CD1c-positive myeloid dendritic cell (primary cell): ENCODE measurements around the gene SEMA3B.
"Not testable (repeated sequence)": the region's sequence is repeated elsewhere in the genome, so short reads cannot be mapped to it uniquely, and the experiment has no call there.

ENCODE experiments used
- DNase-seq: peaks from one replicate; pipeline ENCODE4 v3.0.0-alpha.2; 2016; ENCODE audit errors: extremely low spot score

The SEMA3B gene

GRCh38 chr3:50272911-50273688, 4.2 kb downstream of the SEMA3B start:
- DNase-seq = peak; percentile 95

DNA sequence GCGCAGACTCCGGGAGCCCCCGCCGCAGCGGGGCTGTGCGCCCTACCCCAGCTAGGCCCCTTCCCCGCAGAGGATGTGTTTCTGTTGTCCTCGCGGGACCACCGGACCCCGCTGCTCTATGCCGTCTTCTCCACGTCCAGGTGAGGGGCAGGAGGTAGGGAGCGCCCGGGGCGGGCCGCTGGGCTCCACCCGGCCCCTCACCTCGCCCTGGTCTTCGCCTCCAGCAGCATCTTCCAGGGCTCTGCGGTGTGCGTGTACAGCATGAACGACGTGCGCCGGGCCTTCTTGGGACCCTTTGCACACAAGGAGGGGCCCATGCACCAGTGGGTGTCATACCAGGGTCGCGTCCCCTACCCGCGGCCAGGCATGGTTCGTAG, 4.7 kb downstream of the SEMA3B start:
- DNase-seq = no peak

- peak; percentile 81 for DNase-seq
Measured at GRCh38 chr3:50274371-50275104, 5.6 kb downstream of the SEMA3B start.

DNA sequence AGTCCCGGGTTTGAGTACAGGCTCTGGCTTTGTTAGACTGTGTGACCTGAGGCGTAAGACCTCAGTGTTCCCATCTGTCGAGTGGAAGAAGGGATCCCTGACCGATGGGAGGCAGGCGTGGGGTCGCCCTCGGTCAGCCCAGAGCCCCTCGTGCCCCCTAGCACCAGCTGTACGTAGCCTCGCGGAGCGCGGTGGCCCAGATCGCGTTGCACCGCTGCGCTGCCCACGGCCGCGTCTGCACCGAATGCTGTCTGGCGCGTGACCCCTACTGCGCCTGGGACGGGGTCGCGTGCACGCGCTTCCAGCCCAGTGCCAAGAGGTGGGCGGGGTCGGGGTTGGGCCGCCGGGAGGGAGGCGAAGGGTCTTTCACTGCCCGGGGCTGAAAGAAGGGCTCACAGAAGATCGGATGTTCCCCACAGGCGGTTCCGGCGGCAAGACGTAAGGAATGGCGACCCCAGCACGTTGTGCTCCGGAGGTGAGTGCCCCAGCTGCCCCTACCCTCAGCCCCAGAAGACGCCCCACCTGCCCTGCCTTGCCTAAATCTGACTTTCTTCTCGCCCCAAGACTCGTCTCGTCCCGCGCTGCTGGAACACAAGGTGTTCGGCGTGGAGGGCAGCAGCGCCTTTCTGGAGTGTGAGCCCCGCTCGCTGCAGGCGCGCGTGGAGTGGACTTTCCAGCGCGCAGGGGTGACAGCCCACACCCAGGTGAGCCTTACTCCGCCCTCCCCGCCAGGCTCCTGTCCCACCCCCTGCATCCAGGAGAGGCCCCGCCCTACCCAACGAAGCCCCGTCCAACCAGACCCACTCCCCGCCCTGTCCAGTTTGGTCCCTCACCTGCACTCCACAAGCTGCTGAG, 6.4 kb downstream of the SEMA3B start:
- DNase-seq = no peak

DNA sequence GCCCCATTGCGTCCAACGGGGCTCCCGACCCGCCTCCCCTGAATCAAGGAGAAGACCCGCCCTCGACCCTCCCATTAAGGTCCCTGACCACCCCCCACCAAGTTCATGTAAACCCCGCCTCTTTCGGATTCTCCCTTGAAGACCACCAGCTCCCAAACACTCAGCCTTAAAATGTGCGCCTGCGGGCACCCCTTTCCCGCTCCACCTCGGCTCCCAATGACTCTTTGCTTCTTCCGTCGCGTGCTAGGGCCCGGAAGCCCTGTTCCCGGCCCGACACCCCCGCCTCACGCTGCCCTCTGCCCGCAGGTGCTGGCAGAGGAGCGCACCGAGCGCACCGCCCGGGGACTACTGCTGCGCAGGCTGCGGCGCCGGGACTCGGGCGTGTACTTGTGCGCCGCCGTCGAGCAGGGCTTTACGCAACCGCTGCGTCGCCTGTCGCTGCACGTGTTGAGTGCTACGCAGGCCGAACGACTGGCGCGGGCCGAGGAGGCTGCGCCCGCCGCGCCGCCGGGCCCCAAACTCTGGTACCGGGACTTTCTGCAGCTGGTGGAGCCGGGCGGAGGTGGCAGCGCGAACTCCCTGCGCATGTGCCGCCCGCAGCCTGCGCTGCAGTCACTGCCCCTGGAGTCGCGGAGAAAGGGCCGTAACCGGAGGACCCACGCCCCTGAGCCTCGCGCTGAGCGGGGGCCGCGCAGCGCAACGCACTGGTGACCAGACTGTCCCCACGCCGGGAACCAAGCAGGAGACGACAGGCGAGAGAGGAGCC, 7.2 kb downstream of the SEMA3B start:
- peak; percentile 42 for DNase-seq

GRCh38 chr3:50276762-50277101, 7.8 kb downstream of the SEMA3B start:
- DNase-seq = no peak

GRCh38 chr3:50278123-50278879, 9.4 kb downstream of the SEMA3B start:
- no peak for DNase-seq

- DNase-seq = no peak
Measured at GRCh38 chr3:50278880-50279224, 9.9 kb downstream of the SEMA3B start, which contains the start of gene LSMEM2. TSS of gene LSMEM2 (plus strand) at chr3:50279087. CDS start at chr3:50279114, 27 bp downstream.

DNA sequence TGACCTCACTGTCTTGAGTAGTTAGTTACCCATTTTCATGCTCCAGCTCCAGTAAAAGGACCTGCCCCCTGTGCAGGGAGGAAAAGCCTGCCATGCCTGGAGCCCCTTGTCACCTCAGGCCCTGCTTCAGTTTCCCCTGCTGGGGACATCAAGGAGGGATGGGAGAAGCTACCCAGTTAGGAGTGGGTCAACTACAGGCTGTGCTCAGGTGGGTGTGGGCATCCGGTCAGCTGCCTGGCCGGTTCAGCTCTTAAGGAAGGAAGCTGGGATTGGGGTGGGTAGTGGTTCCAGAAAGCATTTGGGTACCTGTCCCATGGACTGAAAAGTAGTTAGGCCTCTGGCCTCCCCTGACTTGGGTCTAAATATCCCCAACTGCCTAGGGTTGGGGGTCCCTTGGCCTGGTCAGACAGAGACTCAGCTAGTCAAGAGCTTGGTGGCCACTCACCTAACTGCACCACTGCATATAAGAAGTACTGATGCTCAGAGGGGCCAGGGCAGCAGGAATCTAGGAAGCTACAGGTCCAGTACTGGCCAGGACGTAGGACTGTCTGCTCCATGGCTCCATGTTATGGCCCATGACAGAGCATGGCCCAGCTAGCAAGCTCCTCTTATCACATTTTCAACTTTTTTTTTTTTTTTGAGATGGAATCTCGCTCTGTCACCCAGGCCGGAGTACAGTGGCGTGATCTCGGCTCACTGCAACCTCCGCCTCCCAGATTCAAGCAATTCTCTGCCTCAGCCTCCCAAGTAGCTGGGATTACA, 10.5 kb downstream of the SEMA3B start:
- no peak for DNase-seq

- DNase-seq = not testable (repeated sequence)
Measured at GRCh38 chr3:50284121-50284520, 15.2 kb downstream of the SEMA3B start.

DNA sequence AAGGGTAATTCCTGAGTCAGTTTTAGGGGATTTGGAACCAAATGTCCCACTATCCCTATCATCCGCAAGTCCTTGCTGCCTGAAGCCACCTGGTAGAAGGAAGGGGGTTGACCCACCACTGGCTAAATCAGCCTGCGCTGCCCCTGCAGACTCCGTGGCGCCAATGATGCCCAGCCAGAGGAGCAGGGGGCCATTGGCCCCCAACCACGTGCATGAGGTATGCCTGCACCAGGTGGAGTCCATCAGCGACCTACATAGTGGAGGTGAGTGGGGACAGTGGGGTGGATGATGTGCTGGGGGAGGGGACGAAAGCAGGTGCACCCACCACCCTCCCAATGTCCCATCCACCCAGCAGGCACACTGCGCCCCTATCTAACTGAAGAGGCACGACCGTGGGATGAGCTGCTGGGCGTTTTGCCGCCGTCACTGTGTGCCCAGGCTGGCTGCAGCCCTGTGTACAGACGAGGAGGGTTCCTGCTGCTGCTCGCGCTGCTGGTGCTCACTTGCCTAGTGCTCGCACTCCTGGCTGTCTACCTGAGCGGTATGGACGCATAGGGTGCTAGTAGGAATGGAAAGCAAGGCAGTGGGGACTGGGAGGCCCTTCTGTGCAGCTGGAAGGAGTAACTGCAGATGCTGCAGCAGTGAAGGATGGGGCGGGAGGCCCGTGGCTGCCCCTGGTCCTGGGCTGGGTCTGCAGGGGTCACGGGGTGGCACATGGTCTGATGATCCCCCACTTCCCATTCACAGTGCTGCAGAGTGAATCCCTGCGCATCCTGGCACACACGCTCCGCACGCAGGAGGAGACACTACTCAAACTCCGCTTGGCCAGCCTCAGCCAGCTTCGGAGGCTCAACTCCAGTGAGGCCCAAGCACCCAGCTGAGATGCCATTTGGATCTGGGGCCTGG, 17.6 kb downstream of the SEMA3B start:
- DNase-seq = no peak

GRCh38 chr3:50287262-50287661, 18.3 kb downstream of the SEMA3B start:
- DNase-seq = no peak

DNA sequence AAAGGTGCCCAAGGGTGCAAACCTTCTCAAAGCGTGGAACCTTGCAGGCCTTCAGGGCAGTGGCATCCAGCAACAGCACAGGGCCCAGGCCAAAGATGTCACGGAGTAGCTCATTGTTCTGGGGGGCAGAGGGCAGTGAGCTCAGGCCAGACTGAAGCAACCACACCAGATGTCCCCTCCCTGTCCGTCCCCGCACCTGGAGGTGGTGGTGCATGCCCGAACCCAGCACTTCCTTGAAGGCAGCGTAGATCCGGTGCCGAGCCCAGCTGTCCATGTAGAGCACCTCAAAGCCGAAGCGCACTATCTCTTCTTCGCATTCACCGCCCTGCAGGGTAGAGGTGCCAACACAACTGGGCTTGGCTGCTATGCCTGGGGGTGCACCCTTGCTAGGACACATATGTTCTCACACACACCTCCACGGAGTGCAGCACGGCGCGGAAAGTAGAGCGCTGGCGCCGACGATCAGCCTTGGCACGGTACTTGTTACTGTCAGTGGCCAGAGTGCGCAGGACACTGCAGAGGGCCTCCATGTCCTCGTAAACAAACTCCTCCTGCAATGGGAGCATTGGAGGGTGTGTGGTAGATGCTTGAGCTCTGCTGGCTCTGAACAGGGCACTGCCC, 19.6 kb downstream of the SEMA3B start:
- no peak for DNase-seq

- no peak for DNase-seq
Measured at GRCh38 chr3:50289130-50289529, 20.2 kb downstream of the SEMA3B start.

GRCh38 chr3:50290161-50290641, 21.3 kb downstream of the SEMA3B start:
- DNase-seq = no peak

- DNase-seq = peak; percentile 98
Measured at GRCh38 chr3:50292159-50293078, 23.5 kb downstream of the SEMA3B start, which contains the start of gene IFRD2. TSS of gene IFRD2 (minus strand) at chr3:50292429. CDS start at chr3:50292274, 155 bp downstream.

GRCh38 chr3:50293079-50293801, 24.3 kb downstream of the SEMA3B start:
- DNase-seq = no peak
